A673 (cell line): Measurements from ENCODE around the gene PCDHGA6.

Source experiments
- CTCF ChIP-seq: fragments of 300-800, 200-600 bp; sonication (generic); conservative IDR thresholded peaks from 2 replicates; pipeline ENCODE4 v1.5.1; 2017; ENCODE audit warnings: low read depth, mild to moderate bottlenecking, antibody characterized with exemption, low read length, moderate library complexity, mixed read lengths
- EZH2 ChIP-seq: fragments of 200-600 bp; sonication (generic); IDR thresholded peaks from 2 replicates; pipeline ENCODE4 v1.6.1; 2017; ENCODE audit warnings: borderline replicate concordance, low read depth, mild to moderate bottlenecking, mixed read lengths, antibody characterized with exemption, low read length; ENCODE audit not compliant: poor library complexity, severe bottlenecking

GRCh38 chr5:141422742-141423291, 49.1 kb downstream of the PCDHGA6 start:
- no peak for TF ChIP-seq CTCF
- no peak for TF ChIP-seq EZH2
